ENCODE measurements around the gene PKD1L1.
"Not testable (repeated sequence)": the region's sequence is repeated elsewhere in the genome, so short reads cannot be mapped to it uniquely, and the experiment has no call there.

Gene PKD1L1

DNA sequence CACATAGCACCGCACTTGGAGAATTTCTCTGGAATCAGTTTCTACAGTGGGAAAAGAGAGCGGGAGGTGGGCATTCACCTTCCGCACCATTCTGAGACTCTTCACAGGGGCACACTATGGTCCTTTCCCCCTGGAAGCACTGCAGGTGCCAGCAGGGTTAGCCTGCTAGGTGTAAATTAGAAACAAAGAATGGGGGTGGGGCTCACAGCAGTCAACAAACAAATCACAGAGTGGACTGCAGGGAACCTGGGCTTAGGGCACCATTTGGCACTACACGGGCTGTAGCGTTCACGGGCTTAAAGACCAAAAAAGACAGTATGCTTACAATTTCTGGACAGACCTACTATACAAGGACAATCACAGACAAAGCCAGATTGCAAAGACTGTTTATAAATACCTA is 8.0 kb upstream of the PKD1L1 start:
- no peak for DNase-seq (ENCODE audit: low read depth)

DNA sequence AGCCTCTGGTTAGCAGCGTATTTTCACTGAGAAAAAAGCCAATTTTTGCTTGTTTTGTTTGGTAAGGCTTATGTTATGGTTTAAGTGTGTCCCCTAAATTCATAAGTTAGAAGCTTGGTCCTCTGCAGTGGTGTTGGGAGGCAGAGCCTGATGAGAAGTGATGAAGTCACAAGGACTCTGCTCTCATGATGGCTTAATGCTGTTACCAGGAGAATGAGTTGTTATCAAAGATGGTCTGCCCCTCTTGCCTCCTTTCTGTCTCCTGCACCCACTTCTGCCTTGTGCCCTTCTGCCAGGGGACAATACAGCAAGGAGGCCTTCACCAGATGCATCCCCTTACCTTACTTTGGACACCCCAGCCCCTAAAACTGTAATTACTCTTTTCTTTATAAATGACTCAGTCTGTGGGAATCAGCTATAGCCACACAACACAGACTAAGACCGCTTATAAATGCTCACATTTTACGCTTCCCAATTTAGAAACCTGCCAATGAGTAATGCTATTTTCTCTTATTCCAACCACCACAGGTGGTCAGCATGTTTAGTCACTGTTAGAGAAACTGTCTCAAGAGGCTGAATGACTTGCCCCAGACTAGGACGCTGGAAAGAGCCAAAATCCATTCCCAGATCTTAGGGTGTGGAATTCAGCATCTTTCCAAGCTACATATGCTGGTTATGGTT is 6.1 kb upstream of the PKD1L1 start:
- no peak for DNase-seq (ENCODE audit: low read depth)

DNA sequence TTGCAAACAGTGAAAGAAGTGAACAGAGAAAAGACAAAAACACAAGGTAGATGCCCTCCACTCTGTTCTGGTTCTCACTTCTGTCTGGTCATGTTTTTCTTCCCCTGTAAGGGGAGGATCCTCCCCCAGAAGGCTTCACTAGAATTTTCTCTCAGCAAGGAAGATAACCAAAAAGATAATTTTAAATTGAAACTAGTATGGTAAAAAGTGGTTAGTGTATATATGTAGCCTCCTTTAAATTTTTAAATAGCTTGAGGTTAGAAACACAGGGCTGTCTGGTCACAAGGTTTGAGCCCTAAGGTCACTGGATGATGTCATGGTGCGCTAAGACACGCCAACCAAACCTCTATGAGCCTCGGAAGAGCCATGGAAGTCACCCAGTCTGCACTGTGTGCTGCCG is 5.6 kb upstream of the PKD1L1 start:
- DNase-seq (ENCODE audit: low read depth) = no peak

DNA sequence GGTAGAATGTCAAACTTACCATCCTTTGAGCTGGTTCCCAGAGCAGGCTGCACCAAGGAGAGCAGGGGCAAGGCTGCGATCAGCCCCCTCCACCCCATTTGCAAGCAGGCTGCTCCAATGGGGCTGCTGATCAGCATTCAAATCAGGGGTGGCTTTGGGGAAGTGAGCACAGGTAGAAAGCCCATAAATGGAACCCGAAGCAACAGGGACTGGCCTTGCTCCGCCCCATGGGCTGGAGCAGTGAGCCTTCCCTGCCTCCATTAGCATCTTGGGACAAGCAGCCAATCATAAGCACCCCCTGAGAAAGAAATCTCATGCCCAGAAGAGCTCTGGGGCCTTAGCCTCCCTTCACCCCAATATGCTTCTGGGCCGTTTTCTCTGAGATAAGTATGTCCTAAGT is 4.0 kb upstream of the PKD1L1 start:
- DNase-seq (ENCODE audit: low read depth) = no peak

DNA sequence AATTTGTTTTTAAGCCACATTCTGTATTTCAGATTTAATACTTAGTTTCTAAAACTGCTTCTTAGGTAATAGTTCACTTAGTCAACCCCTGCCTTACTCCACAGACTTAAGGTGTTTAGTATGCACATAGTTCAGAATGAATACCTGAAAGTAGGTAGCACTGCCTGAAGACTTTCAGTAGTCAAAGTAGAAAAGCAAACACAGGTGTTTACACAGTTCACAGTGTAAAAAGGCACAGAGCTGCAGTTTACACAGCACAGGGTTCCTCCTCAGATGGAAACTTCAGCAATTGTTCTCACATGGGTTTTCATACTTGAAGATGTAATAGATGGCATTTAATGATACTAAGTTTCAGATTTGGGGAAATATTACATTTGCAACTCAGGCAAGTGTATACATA is 3.1 kb upstream of the PKD1L1 start:
- DNase-seq (ENCODE audit: low read depth) = no peak

DNA sequence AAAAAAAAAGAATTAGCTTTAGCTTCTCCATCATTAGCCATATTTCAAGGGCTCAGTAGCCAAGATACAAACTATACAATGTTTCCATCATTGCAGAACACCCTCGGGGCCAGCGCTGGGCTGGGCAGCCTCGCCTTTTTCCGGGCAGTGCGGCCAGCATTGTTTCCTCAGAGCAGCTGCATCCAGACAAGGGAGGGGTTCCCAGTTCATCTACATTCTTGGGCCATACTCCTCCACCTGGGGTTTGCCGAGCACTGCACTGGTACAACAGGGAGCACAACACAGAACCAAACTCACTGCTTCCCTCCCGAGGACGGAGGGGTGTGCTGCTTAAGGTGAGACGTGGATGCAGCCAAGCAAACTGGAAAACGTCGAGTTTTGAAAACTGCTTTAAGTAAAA is 2.4 kb upstream of the PKD1L1 start:
- DNase-seq (ENCODE audit: low read depth) = no peak

DNA sequence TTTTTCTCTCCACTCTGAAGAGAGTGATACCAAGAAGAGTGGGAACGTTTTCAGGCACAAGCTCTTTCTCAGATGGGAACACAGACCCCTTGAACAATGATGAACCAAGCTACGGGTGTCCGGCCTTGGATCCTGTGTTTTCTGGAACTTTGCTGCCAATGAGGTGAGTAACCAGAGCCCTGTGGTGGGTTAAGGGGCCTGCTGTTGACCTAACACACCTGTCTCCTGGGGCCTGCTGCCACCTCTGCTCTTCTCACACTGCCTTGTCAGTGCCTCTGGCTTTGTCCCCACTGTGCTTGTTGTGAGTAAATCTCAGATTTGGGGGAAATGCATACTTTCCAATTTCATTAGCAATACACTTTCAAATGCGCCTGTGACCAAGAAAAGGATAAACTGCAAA is 1.4 kb upstream of the PKD1L1 start:
- DNase-seq (ENCODE audit: low read depth) = no peak

DNA sequence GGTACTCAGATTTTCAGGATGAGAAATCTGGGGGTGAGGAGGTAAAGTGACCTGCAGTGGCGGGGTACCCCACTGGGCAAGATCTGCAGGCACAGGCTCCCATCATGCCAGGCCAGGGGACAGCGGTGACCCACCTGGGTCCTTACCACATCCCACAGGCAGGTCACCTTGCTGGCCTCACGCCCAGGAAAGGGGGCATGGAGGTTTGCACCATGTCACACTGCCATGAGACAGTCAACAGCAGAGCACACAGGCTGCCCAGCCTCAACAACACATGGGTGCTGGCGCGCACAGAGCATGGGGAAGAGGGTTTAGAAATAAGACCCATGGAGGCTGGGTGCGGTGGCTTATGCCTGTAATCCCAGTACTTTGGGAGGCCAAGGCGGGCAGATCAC is 914 bp downstream of the PKD1L1 start:
- DNase-seq (ENCODE audit: low read depth) = no peak

DNA sequence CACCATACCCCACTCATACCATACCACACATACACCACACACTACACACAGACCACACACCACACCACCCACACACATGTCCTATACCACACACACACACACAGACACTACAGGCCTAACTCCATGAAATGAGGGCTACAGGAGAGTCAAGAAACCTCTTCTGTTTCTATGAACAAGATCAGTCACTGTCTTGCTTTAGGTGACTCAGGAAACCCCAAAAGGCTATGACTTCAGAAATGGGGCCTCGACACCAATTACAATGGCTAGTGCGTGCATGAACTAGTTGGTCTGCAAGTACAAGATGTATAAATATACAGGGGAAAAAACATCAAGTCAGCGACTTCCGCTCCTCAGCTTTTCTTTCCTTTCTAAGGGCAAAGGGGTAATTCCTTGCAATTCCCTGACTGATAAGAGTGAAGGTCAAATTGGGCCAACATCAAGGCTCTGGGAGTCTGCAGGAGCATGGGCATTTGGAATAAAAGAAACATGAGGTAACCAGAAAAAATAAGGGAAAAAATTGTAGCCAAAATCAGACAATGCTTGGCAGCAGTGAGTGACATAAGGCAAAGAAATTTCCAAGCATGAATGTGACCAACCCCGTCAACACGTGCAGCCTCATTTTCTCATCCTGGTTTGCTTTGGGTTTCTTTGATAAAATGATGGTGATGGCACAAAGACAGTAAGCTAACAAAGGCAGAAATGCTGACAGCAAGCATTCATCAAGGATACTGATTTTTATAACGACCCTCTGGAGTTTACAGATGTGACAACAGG is 1.5 kb downstream of the PKD1L1 start:
- no peak for DNase-seq (ENCODE audit: low read depth)

DNA sequence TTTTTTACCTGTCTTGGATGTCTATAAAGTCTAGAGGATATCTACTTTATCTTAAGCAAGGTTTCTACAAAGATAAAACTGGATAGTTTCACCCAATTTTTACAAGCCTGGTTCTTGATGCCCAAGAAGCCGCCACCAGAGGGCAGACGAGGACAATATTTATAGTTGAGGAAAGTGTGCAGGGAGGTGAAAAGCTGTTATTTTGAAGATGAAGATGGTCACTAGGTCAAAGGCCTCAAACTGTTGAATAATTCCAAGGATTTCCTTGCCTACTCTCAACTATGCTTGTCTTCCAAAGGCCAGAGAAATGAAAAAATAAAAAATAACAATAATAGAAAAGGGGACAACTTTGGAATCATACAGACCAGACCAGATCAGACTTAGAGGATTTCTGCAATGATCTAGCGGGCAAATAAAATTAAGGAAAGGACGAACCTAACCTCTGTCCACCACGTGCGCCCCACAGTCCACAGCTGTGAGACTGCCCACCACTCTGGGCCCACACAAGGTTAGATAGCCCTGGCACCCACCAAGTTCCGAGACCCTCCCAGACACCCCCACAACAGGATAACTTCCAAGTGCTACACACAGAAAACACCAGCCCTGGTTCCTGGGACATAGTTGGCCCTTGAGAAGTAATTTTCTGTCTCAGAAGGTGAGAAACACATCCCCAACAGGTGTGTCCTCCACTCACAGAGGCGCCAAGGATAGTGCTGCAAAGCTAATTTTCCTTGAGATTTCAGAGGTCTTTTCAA is 2.8 kb downstream of the PKD1L1 start:
- peak; percentile 61 for DNase-seq (ENCODE audit: low read depth)

DNA sequence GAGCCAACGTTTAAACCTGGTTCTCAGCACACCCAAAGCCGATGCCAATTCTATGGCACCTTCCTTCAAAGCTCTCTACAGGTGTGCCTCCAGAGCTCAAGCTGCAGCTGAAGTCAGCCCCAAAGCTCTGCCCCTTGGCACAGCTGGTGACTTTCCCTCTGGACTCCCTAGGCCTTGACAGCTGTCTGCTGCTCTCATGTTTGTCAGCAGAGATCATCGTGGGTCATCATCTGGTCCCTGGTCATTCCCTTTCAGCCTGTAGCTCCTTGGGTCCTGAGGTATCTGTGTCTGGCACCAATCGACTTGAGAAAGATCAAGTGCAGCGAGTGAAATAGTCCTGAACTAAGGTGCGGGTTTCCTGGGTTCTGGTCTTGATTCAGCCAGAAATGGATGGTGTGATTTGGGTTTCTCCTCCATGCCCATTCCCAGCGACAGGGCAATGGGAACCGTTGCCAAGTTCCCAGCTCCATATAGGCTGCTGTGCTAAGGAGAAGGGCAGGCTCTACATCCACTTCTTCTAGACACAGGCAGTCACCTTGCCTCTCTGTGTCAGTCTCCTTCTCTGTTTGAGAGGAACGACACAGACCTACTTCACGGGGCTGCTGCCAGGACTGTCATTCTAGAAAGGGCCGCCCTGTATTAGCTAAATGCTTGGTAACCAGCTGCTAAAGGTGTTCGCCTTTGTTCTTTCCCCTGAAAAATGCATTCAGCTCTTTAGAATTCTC is 3.6 kb downstream of the PKD1L1 start:
- DNase-seq (ENCODE audit: low read depth) = no peak

DNA sequence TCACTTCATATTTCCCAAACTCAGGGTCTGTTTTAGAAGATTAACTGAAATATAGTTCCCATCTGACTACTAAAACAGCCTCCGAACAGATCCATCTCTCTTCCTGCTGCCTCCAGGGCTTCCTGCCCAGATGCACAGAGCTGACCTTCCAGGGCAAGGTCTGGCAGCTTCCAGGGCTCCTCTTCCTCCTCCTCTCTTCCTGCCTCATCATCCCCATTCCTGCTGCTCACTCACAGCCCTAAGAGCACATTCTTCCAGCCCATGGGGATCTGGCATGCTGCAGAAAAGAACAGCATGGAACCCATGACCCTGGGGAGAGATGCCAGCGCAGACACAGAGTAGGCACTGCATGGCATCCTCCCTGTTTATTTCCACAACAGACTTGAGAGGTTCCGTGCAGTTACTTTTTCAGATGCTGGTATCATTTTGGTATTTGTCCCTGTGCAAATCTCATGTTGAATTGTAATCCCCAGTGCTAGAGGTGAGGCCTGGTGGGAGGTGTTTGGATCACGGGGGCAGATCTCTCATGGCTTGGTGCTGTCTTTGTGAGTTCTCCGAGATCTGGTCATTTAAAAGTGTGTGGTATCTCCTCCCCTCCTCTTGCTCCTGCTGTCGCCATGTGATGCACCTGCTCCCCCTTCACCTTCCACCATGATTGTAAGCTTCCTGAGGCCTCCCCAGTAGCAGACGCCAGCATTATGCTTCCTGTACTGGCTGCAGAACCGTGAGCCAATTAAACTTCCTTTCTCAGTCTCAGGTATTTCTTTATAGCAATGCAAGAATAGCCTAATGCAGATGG is 4.4 kb downstream of the PKD1L1 start:
- no peak for DNase-seq (ENCODE audit: low read depth)

DNA sequence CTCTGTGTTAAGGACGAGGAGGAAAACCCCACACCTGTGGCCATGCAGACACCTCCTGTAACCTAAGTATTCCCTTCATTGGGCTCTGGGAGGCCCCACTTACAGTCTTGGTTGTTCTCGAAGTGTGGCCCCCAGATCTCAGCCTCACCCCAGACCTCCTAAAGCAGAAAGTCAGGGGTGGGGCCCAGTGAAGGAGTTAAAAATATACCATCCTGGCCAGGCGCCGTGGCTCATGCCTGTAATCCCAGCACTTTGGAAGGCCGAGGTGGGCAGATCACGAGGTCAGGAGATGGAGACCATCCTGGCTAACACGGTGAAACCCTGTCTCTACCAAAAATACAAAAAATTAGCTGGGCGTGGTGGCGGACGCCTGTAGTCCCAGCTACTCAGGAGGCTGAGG is 5.6 kb downstream of the PKD1L1 start:
- not testable (repeated sequence) for DNase-seq (ENCODE audit: low read depth)

DNA sequence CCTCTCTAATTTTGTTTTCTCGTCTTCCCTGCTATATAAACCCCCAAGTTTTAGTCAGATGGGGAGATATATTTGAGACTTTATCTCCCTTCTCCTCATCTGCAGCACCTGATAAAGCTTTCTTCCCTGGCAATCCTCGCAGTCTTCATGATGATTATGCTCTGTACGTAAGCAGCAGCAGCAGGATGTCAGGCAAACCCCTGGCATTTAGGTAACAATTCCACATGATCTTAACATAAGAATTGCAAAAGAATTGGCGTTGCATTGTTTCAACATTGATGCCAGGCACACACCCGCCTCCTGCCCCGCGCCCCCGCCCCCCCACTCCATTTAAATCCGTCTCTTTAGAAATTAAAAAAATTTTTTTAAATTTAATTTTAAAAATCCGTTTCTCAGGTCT is 6.1 kb downstream of the PKD1L1 start:
- DNase-seq (ENCODE audit: low read depth) = no peak

DNA sequence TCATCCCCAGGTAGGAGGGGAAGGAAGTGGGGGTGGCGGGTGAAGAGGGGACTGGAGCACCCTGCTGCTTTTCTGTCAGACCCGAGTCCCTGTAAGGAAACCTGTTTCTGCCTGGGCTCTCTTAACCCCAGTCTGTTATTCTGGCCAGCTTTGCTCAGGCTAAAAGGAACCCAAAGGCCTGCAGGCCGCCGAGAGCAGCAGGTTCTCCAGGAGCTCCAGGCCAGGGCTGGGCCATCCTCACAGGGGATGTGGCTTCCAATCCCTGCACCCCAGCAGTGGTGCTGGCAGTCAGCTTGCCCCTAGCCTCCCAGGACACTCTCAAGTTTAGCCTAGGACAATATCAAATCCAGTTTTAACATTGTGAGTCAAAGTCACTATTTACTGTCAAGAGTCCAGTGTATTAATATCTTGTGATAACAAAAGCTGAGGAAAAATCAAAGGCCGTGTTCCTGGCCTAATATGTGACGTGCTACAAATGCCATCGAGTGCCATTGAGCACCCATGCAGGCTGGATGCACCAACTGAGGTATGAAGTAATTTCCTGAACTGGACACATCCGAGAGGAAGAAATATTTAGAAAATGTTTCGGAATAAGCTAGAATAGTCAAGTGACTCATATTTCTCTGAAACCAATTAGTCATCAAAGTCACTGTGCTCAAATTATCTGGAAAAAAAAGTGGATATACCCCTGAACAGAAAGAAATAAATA is 7.0 kb downstream of the PKD1L1 start:
- DNase-seq (ENCODE audit: low read depth) = no peak

DNA sequence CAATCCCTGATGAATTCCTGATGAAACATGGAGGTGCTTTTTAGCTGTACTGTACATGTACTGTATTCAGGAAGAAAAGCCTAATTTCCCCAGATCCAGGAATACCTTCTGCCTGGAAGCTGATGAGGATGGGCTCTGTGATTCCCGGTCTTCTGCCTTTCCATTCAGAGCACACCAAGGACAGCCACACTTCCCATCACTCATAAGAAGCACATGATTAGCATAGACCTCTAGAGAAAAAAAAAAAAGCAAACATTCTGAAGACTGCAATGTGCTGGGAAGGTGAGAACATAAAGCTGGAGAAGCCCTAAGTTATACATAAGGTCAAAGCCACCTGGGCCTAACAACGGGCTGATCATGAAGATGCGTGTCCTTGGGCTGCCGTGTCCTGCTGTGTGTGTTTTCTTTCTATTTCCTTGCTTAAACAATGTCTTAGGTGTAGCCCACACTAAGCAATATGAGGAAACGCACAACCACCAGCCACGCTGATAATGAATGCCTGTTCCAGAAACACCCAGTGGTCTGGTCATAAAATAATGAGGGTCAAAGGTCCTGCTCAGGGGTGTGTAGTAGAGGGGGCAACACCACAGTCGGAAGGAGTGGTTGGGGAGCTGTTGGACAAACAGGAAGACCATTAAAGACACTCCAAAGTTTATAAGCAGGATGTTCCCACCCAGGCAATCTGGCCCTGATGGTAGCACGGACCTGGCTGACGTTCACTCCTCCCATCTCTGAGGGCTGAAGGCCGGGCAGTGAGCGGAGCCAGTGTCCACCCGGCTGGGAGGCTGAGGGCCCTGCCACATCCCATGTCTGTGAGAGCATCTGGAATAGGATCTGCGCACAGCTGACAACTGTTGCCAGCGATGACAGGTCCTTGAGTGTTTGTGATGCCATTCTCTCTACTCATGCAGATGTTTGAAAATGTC is 7.9 kb downstream of the PKD1L1 start:
- DNase-seq (ENCODE audit: low read depth) = no peak

DNA sequence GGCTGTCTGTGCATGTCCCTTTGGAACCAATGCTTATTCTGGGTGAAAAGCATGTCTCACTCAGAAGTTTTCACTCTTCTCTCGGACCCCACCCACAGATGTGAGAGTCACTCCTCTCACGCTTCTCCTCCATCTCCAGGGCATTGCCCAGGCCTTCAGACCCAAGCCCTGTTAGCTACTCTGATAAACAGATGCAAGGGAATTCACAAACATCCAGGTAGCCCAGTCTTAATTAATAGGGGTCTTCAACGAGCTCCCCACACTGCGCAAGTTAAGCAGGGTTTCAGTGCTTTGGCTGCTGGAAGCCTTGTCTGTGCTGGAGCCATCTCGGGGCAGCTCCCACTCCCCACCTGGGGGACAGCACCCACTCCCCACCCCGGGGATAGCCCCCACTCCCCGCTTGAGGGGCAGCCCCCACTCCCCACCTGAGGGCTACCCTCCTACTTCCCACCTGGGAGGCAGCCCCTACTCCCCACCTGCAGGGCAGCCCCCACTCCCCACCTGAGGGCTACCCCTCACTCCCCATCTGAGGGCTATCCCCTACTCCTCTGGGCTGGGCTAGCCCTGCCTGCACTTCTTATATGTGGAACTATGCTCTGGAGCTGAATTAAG is 8.7 kb downstream of the PKD1L1 start:
- no peak for DNase-seq (ENCODE audit: low read depth)

DNA sequence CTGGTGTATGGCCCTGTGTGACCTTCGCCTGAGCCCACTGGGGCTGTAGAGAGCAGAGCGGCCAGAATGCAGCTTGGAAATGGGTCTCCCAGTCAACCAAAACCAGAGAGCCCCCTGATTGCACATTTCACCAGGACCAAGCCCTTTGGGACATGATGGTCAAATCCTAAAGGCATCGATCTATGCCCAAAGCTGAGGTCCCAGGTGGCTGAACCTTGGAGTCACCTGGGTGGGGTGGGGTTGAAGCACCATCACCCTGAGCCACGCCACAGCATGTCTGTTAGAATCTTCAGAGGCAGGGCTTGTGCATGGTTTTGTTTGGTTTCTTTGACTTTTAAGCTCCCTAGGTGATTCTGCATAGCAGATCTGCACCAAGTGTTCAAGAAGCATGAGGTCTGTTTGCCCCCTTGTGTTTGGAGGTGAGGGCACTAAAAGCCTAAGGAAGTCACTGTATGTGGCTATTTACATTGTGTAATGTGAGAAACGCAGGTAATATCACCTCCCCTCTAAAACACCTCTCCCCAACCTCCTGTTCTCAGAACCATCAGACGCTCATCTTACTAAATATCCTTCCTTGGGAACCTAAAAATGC is 9.6 kb downstream of the PKD1L1 start:
- DNase-seq (ENCODE audit: low read depth) = no peak

Measured in stimulated activated CD8-positive, alpha-beta memory T cell treated with anti-CD3 and anti-CD28 coated beads, Interleukin-7, amount 100 ng/mL, for 24 hours (primary cell).